H1 (cell line): Measurements from ENCODE around the gene MAP2K5. TPM values are rescaled to one million over a fixed set of nuclear protein-coding genes. Genes with fewer than 3 reads are reported as not detected.

Source experiments
- CTCF ChIA-PET: fragments of 300-600 bp; sonication (Branson Sonifier 250); formaldehyde crosslinking; loops from one replicate; lab custom pipeline; 2021; ENCODE audit not compliant: partially characterized antibody; lab: Charles Lee
- POLR2A ChIA-PET: fragments of 300-600 bp; sonication (Branson Sonifier 250); formaldehyde crosslinking; loops from one replicate; lab custom pipeline; 2021; ENCODE audit warnings: inconsistent platforms; ENCODE audit not compliant: partially characterized antibody; lab: Charles Lee
- DNase-seq, 2 experiments: peaks; one replicate each; pipeline versions ENCODE4 v3.0.0 to v3.0.0-alpha.2; 2010 to 2022; ENCODE audit warnings: low spot score in 2 of 2, low read depth in 1 of 2, mixed read lengths in 1 of 2
- FAIRE-seq: peaks from 2 replicates; lab custom pipeline; 2011; peaks lifted over from hg19 to GRCh38; lab: Jason Lieb, UNC
- H2AFZ ChIP-seq: 2 replicates; pipeline ENCODE4 v1.8.1; 2012; ENCODE audit warnings: low read length, inconsistent platforms
- H2AK5ac ChIP-seq: 2 replicates; pipeline ENCODE4 v1.6.1; 2013; ENCODE audit warnings: low read depth, low read length
- H2BK120ac ChIP-seq: replicated peaks from 2 replicates; pipeline ENCODE3; 2013; ENCODE audit warnings: low read depth, low read length, inconsistent platforms
- H2BK12ac ChIP-seq: 2 replicates; pipeline ENCODE4 v1.6.1; 2013; ENCODE audit warnings: low read depth, low read length
- H2BK15ac ChIP-seq: 2 replicates; pipeline ENCODE4 v1.6.1; 2013; ENCODE audit warnings: low read length
- H2BK20ac ChIP-seq: 2 replicates; pipeline ENCODE4 v1.6.1; 2013; ENCODE audit warnings: low read length
- H2BK5ac ChIP-seq: 2 replicates; pipeline ENCODE4 v1.6.1; 2013; ENCODE audit warnings: low read depth, low read length
- H3K14ac ChIP-seq: 2 replicates; pipeline ENCODE4 v1.6.1; 2013; ENCODE audit warnings: inconsistent platforms; ENCODE audit not compliant: insufficient read length
- H3K18ac ChIP-seq: 2 replicates; pipeline ENCODE4 v1.6.1; 2013; ENCODE audit warnings: low read length; ENCODE audit errors: extremely low read depth
- H3K23ac ChIP-seq: 2 replicates; pipeline ENCODE4 v1.6.1; 2013; ENCODE audit warnings: inconsistent platforms; ENCODE audit not compliant: insufficient read length
- H3K23me2 ChIP-seq: 2 replicates; pipeline ENCODE4 v1.6.1; 2013; ENCODE audit warnings: low read depth, low read length
- H3K27ac ChIP-seq: 2 replicates; pipeline ENCODE4 v1.6.1; 2011; ENCODE audit warnings: low read depth, low read length, inconsistent platforms
- H3K27me3 ChIP-seq, 4 experiments: replicated peaks in 1 of 4; 1 replicate in 1 of 4; 2 replicates in 3 of 4; pipeline versions ENCODE4 v1.6.1 to v1.8.1; 2011 to 2013; ENCODE audit warnings: low read length in 3 of 4, mild to moderate bottlenecking in 3 of 4, inconsistent platforms in 2 of 4, mixed read lengths in 2 of 4, moderate library complexity in 1 of 4; ENCODE audit not compliant: control insufficient read depth in 3 of 4, insufficient read depth in 3 of 4; ENCODE audit errors: extremely low read depth in 1 of 4
- H3K36me3 ChIP-seq, 4 experiments: 2 replicates each; pipeline versions ENCODE4 v1.6.1 to v1.8.1; 2011 to 2013; ENCODE audit warnings: mild to moderate bottlenecking in 4 of 4, low read length in 3 of 4, moderate library complexity in 2 of 4, control low read depth in 1 of 4, inconsistent platforms in 1 of 4; ENCODE audit not compliant: insufficient read depth in 4 of 4, control insufficient read depth in 2 of 4
- H3K4ac ChIP-seq: replicated peaks from 2 replicates; pipeline ENCODE3; 2013; ENCODE audit warnings: low read length, low read depth, mixed read lengths, inconsistent platforms; ENCODE audit not compliant: insufficient read length
- H3K4me1 ChIP-seq, 4 experiments: replicated peaks in 1 of 4; 1 replicate in 1 of 4; 2 replicates in 3 of 4; pipeline versions ENCODE4 v1.6.1 to v1.8.1; 2011 to 2013; ENCODE audit warnings: low read length in 3 of 4, inconsistent platforms in 2 of 4, mixed read lengths in 1 of 4; ENCODE audit not compliant: insufficient read depth in 4 of 4, control insufficient read depth in 3 of 4
- H3K4me2 ChIP-seq, 2 experiments: 2 replicates each; pipeline versions ENCODE4 v1.6.1 to v1.8.1; 2011 to 2013; ENCODE audit warnings: low read depth in 2 of 2, low read length in 2 of 2, control low read depth in 1 of 2, inconsistent platforms in 1 of 2, mild to moderate bottlenecking in 1 of 2; ENCODE audit not compliant: insufficient read depth in 1 of 2
- H3K4me3 ChIP-seq, 4 experiments: fragments of 200-600, 300-600 bp in 1 of 4; sonication (generic), shearing (Covaris generic), sonication (Bioruptor Twin) in 1 of 4; 2 replicates each; pipeline versions ENCODE4 v1.5.1 to v1.8.1; 2011 to 2016; ENCODE audit warnings: low read length in 4 of 4, low read depth in 3 of 4, control low read depth in 2 of 4, inconsistent platforms in 2 of 4, mild to moderate bottlenecking in 2 of 4, mixed read lengths in 1 of 4, moderate library complexity in 1 of 4; ENCODE audit not compliant: insufficient read depth in 2 of 4; ENCODE audit errors: extremely low read depth in 1 of 4
- H3K56ac ChIP-seq: replicated peaks from 2 replicates; pipeline ENCODE3; 2013; ENCODE audit warnings: low read depth, mild to moderate bottlenecking, mixed read lengths, low read length, inconsistent platforms; ENCODE audit not compliant: insufficient read length
- H3K79me1 ChIP-seq: 2 replicates; pipeline ENCODE4 v1.6.1; 2013; ENCODE audit warnings: low read depth, low read length, control low read depth
- H3K79me2 ChIP-seq, 2 experiments: 2 replicates each; pipeline versions ENCODE4 v1.6.1 to v1.8.1; 2012 to 2013; ENCODE audit warnings: low read length in 2 of 2, mild to moderate bottlenecking in 2 of 2, inconsistent platforms in 1 of 2; ENCODE audit not compliant: insufficient read depth in 2 of 2, control insufficient read depth in 1 of 2
- H3K9ac ChIP-seq, 4 experiments: replicated peaks in 1 of 4; 1 replicate in 1 of 4; 2 replicates in 3 of 4; pipeline versions ENCODE4 v1.6.1 to v1.8.1; 2011 to 2013; ENCODE audit warnings: low read depth in 3 of 4, low read length in 3 of 4, control low read depth in 2 of 4, mild to moderate bottlenecking in 2 of 4, moderate library complexity in 2 of 4, inconsistent platforms in 1 of 4; ENCODE audit errors: extremely low read depth in 1 of 4
- H3K9me3 ChIP-seq, 2 experiments: 2 replicates each; pipeline versions ENCODE4 v1.6.1 to v1.8.1; 2012 to 2013; ENCODE audit warnings: mild to moderate bottlenecking in 2 of 2, moderate library complexity in 2 of 2, control low read depth in 1 of 2, inconsistent platforms in 1 of 2, low read depth in 1 of 2, low read length in 1 of 2, mixed read lengths in 1 of 2; ENCODE audit not compliant: insufficient read depth in 2 of 2
- H4K20me1 ChIP-seq, 2 experiments: replicated peaks in 1 of 2; 2 replicates each; pipeline versions ENCODE3 to v1.8.1; 2011 to 2013; ENCODE audit warnings: inconsistent platforms in 2 of 2, low read length in 2 of 2, mild to moderate bottlenecking in 1 of 2; ENCODE audit not compliant: insufficient read depth in 2 of 2, control insufficient read depth in 1 of 2
- H4K5ac ChIP-seq: 2 replicates; pipeline ENCODE4 v1.6.1; 2013; ENCODE audit warnings: low read length, low read depth, mixed read lengths, inconsistent platforms; ENCODE audit not compliant: insufficient read length
- H4K8ac ChIP-seq: 2 replicates; pipeline ENCODE4 v1.8.0; 2013; ENCODE audit warnings: mild to moderate bottlenecking, moderate library complexity, low read length, inconsistent platforms; ENCODE audit not compliant: insufficient read depth; ENCODE audit errors: extremely low read depth
- H4K91ac ChIP-seq: replicated peaks from 2 replicates; pipeline ENCODE3; 2013; ENCODE audit warnings: low read length, mixed read lengths, inconsistent platforms; ENCODE audit not compliant: insufficient read length
- ATF3 ChIP-seq: IDR thresholded peaks from 2 replicates; pipeline ENCODE4 v1.6.1; 2011; ENCODE audit warnings: low read depth, mild to moderate bottlenecking, low read length; ENCODE audit not compliant: insufficient read depth
- CTCF ChIP-seq, 3 experiments: IDR thresholded peaks; 1 replicate in 2 of 3; 2 replicates in 1 of 3; pipeline versions ENCODE4 v1.5.1 to v1.6.1; 2011; ENCODE audit warnings: low read length in 3 of 3, mild to moderate bottlenecking in 3 of 3, inconsistent platforms in 2 of 3, low read depth in 1 of 3, moderate library complexity in 1 of 3; ENCODE audit not compliant: insufficient read depth in 1 of 3; ENCODE audit errors: control extremely low read depth in 1 of 3
- EP300 ChIP-seq, 2 experiments: IDR thresholded peaks; 1 replicate in 1 of 2; 2 replicates in 1 of 2; pipeline ENCODE4 v1.6.1; 2011 to 2012; ENCODE audit warnings: low read depth in 2 of 2, low read length in 2 of 2, mild to moderate bottlenecking in 2 of 2, borderline replicate concordance in 1 of 2, inconsistent platforms in 1 of 2, moderate library complexity in 1 of 2
- POLR2A ChIP-seq, 2 experiments: IDR thresholded peaks; 1 replicate in 1 of 2; 2 replicates in 1 of 2; pipeline ENCODE4 v1.6.1; 2011; ENCODE audit warnings: low read depth in 2 of 2, low read length in 2 of 2, mild to moderate bottlenecking in 2 of 2; ENCODE audit errors: control extremely low read depth in 1 of 2
- POLR2AphosphoS5 ChIP-seq: IDR thresholded peaks from 2 replicates; pipeline ENCODE4 v1.6.1; 2011; ENCODE audit warnings: low read depth, low read length
- SIN3A ChIP-seq, 2 experiments: IDR thresholded peaks in 1 of 2; conservative IDR thresholded peaks in 1 of 2; 2 replicates each; pipeline ENCODE4 v1.6.1; 2011 to 2012; ENCODE audit warnings: low read length in 2 of 2, improper control_type of control experiment in 1 of 2, low read depth in 1 of 2, mild to moderate bottlenecking in 1 of 2
- SIRT6 ChIP-seq: IDR thresholded peaks from one replicate; pipeline ENCODE4 v1.7.1; 2012; ENCODE audit warnings: low read length, inconsistent platforms
- ZNF274 ChIP-seq: IDR thresholded peaks from 2 replicates; pipeline ENCODE4 v1.7.0; 2012; ENCODE audit warnings: low read length, borderline replicate concordance; ENCODE audit errors: extremely low read depth
- WGBS, 2 experiments: shearing (Covaris generic) in 1 of 2; methylation state at CpG; one replicate each; pipeline versions ENCODE4 v1.1.6 to v1.1.7; 2013 to 2015; ENCODE audit warnings: low lambda C conversion rate in 2 of 2, mixed read lengths in 2 of 2, inconsistent platforms in 1 of 2, low coverage in 1 of 2, missing lambda C conversion rate in 1 of 2; ENCODE audit not compliant: insufficient replicate concordance in 2 of 2, insufficient coverage in 1 of 2, insufficient read length in 1 of 2; ENCODE audit errors: extremely low coverage in 1 of 2, missing lambda C conversion rate in 1 of 2; 5-methylcytosine and 5-hydroxymethylcytosine counted together
- polyA plus RNA-seq, 7 experiments: library from polyadenylated mRNA; depleted of rRNA in 3 of 7; stranded (reverse) in 5 of 7; unstranded in 2 of 7; fragments of >200 nt in 5 of 7; fragments of 200-250 nt in 2 of 7; gene quantifications; 1 replicate in 5 of 7; 2 replicates in 1 of 7; 4 replicates in 1 of 7; pipeline versions ENCODE4 v1.2.1 to v1.2.3, GENCODE V29; 2011 to 2013; ENCODE audit warnings: missing spikeins in 2 of 7, mixed read lengths in 2 of 7
- total RNA-seq: library from RNA; stranded (reverse); fragmentation: NEBNext Ultra II Directional; extraction: Animal tissue kit (Norgen Biotek cat#: 25700); gene quantifications from 2 replicates; pipeline ENCODE4 v1.2.1, GENCODE V29; 2021

Gene MAP2K5
- total and polyA plus RNA-seq, 2 of the 8 experiments (the other 6 are each of a cell fraction or from before 2014, with no cell fraction given) = 4.4 to 15.8 TPM

GRCh38 chr15:67685716-67686115 is 143.2 kb downstream of the MAP2K5 start:
- FAIRE-seq = no peak
- H4K20me1 ChIP-seq = no peaks in the 10 kb centered on the region
- no peak overlapping the region for H2AFZ ChIP-seq
- H4K5ac ChIP-seq = no peak overlapping the region
- H4K8ac ChIP-seq = no peak overlapping the region
- H3K14ac ChIP-seq = no peak overlapping the region
- no peak overlapping the region for H2BK5ac ChIP-seq
- peaks cover 0 to 4% (median 0%) of the 10 kb centered on the region in 4 experiments; a peak in 3 of 8 replicates for H3K36me3 ChIP-seq
- no peak overlapping the region for H2BK15ac ChIP-seq
- no peak overlapping the region for H3K23ac ChIP-seq
- no peak for DNase-seq
- H3K79me1 ChIP-seq = no peaks in the 10 kb centered on the region
- H3K56ac ChIP-seq = no peak overlapping the region
- no peak overlapping the region for H4K91ac ChIP-seq
- ChIA-PET POLR2A (no interaction called here), CTCF (interaction anchor here (1.5 kb wide), 1 partner anchor 72 kb away, joined by 3 read pairs; no protein-coding TSS in a partner anchor)
- no peak overlapping the region for H2BK12ac ChIP-seq
- H2AK5ac ChIP-seq = no peak overlapping the region
- no peak overlapping the region for H3K4ac ChIP-seq
- no peak overlapping the region for H3K9ac ChIP-seq
- 98% methylated on average over 2 of the region's 2 CpGs; no CpG with 5 or more reads in 1 of the 2 experiments for WGBS, 2 experiments
- H2BK20ac ChIP-seq = no peak overlapping the region
- H3K4me1 ChIP-seq = no peaks in the 10 kb centered on the region
- TF ChIP-seq EP300 (IDR thresholded peaks at IDR 0.05; ENCODE audit: borderline replicate concordance in 1 of 2, low read depth in 2 of 2, low read length in 2 of 2) (no peak), CTCF (IDR thresholded peaks at IDR 0.05; ENCODE audit: control extremely low read depth in 1 of 3, insufficient read depth in 1 of 3, low read depth in 1 of 3, low read length in 3 of 3) (no peak), ATF3 (no peak), POLR2A (IDR thresholded peaks at IDR 0.05; ENCODE audit: control extremely low read depth in 1 of 2, low read depth in 2 of 2, low read length in 2 of 2) (no peak), ZNF274 (no peak), POLR2AphosphoS5 (no peak), SIRT6 (no peak), SIN3A (conservative IDR thresholded peaks at IDR 0.05 in 1 of 2, IDR thresholded peaks at IDR 0.05 in 1 of 2; ENCODE audit: low read depth in 1 of 2, low read length in 2 of 2) (no peak)
- peaks cover 9 to 16% of the 10 kb centered on the region in 2 experiments; a peak in 3 of 4 replicates for H3K9me3 ChIP-seq
- no peak overlapping the region for H3K27ac ChIP-seq
- H3K18ac ChIP-seq = no peak overlapping the region
- no peak overlapping the region for H2BK120ac ChIP-seq
- H3K4me3 ChIP-seq = no peak overlapping the region
- H3K79me2 ChIP-seq = no peaks in the 10 kb centered on the region
- H3K27me3 ChIP-seq = no peaks in the 10 kb centered on the region
- H3K4me2 ChIP-seq = no peak overlapping the region
- H3K23me2 ChIP-seq = no peaks in the 10 kb centered on the region
